CD4-positive, alpha-beta memory T cell (primary cell): ENCODE results near the gene DPPA2. TPM values are rescaled to one million over a fixed set of nuclear protein-coding genes. Genes with fewer than 3 reads are reported as not detected.

ENCODE experiments used
- CTCF ChIA-PET: fragments of 350-600 bp; sonication (Branson Sonifier 250); formaldehyde crosslinking; loops from one replicate; lab custom pipeline; 2021; ENCODE audit warnings: inconsistent platforms; ENCODE audit not compliant: partially characterized antibody; lab: Charles Lee
- POLR2A ChIA-PET: fragments of 350-600 bp; sonication (Branson Sonifier 250); formaldehyde crosslinking; loops from one replicate; lab custom pipeline; 2021; ENCODE audit not compliant: partially characterized antibody; lab: Charles Lee
- DNase-seq, 5 donors: peaks; one replicate each; pipeline versions ENCODE4 v3.0.0 to v3.0.0-alpha.2; 2020 to 2022; ENCODE audit warnings: mixed read lengths in 1 of 5
- H3K27ac ChIP-seq: one replicate; pipeline ENCODE4 v1.7.0; 2013; ENCODE audit warnings: low read depth, low read length
- H3K27me3 ChIP-seq: 2 replicates; pipeline ENCODE4 v1.7.0; 2013; ENCODE audit warnings: mild to moderate bottlenecking, low read length, moderate library complexity; ENCODE audit not compliant: insufficient read depth
- H3K36me3 ChIP-seq: 2 replicates; pipeline ENCODE4 v1.7.0; 2013; ENCODE audit warnings: mild to moderate bottlenecking, low read length, moderate library complexity; ENCODE audit not compliant: insufficient read depth
- H3K4me1 ChIP-seq: 2 replicates; pipeline ENCODE4 v1.7.0; 2013; ENCODE audit warnings: mild to moderate bottlenecking, low read length, moderate library complexity; ENCODE audit not compliant: insufficient read depth
- H3K4me3 ChIP-seq, 2 donors: one replicate each; pipeline ENCODE4 v1.7.0; 2013; ENCODE audit warnings: low read length in 2 of 2, mild to moderate bottlenecking in 1 of 2
- H3K9me3 ChIP-seq, 2 donors: one replicate each; pipeline ENCODE4 v1.7.0; 2013; ENCODE audit warnings: low read length in 2 of 2, control low read depth in 1 of 2; ENCODE audit not compliant: control insufficient read depth in 1 of 2
- H3K27ac Mint-ChIP-seq, 7 donors: one replicate each; pipeline ENCODE4 v1.8.0; 2020 to 2021; ENCODE audit warnings: mixed read lengths in 7 of 7, mild to moderate bottlenecking in 6 of 7, inconsistent platforms in 3 of 7, moderate library complexity in 3 of 7
- H3K27me3 Mint-ChIP-seq, 2 donors: one replicate each; pipeline ENCODE4 v1.8.0; 2020 to 2021; ENCODE audit warnings: mixed read lengths in 2 of 2
- H3K36me3 Mint-ChIP-seq, 2 donors: one replicate each; pipeline ENCODE4 v1.8.0; 2020 to 2021; ENCODE audit warnings: mixed read lengths in 2 of 2, inconsistent platforms in 1 of 2, mild to moderate bottlenecking in 1 of 2
- H3K4me1 Mint-ChIP-seq, 4 donors: one replicate each; pipeline ENCODE4 v1.8.0; 2020 to 2021; ENCODE audit warnings: mixed read lengths in 4 of 4, mild to moderate bottlenecking in 1 of 4
- H3K4me3 Mint-ChIP-seq, 8 donors: one replicate each; pipeline ENCODE4 v1.8.0; 2020 to 2021; ENCODE audit warnings: mixed read lengths in 8 of 8, mild to moderate bottlenecking in 7 of 8, moderate library complexity in 6 of 8, inconsistent platforms in 3 of 8
- H3K9me3 Mint-ChIP-seq, 8 donors: one replicate each; pipeline ENCODE4 v1.8.0; 2020 to 2021; ENCODE audit warnings: mixed read lengths in 8 of 8, mild to moderate bottlenecking in 5 of 8, inconsistent platforms in 3 of 8, moderate library complexity in 1 of 8
- intact Hi-C: fragments of 100-400 bp; cut with micrococcal nuclease; formaldehyde crosslinking; loops from one replicate; pipeline ENCODE4 v1.15.1; 2023
- polyA plus RNA-seq, 2 donors: library from polyadenylated mRNA; unstranded; fragments of 300-500 nt; fragmentation: Illumina TruSeq; gene quantifications; one replicate each; pipeline ENCODE4 v1.2.3, GENCODE V29; 2021
- total RNA-seq, 2 experiments: library from RNA; stranded (reverse); gene quantifications; one replicate each; pipeline ENCODE4 v1.2.3, GENCODE V29; 2021

Gene DPPA2
- total and polyA plus RNA-seq, 4 experiments from 2014 or later: not detected

GRCh38 chr3:109325109-109325508 lies 8.8 kb upstream of the DPPA2 start:
- H3K4me3 Mint-ChIP-seq: no peak overlapping the region
- no peaks in the 10 kb centered on the region for H3K4me1 ChIP-seq
- intact Hi-C loops: no loop called here
- H3K9me3 ChIP-seq: no peaks in the 10 kb centered on the region
- CTCF ChIA-PET: no interaction called here
- no peaks in the 10 kb centered on the region for H3K4me1 Mint-ChIP-seq
- peaks cover 0 to 2% (median 0%) of the 10 kb centered on the region in 8 donors for H3K9me3 Mint-ChIP-seq
- no peak overlapping the region for H3K4me3 ChIP-seq
- H3K36me3 Mint-ChIP-seq: no peaks in the 10 kb centered on the region
- POLR2A ChIA-PET: no interaction called here
- no peak overlapping the region for H3K27ac Mint-ChIP-seq
- no peaks in the 10 kb centered on the region for H3K36me3 ChIP-seq
- H3K27me3 Mint-ChIP-seq: peaks cover 0 to 1% of the 10 kb centered on the region in 2 donors
- DNase-seq: no peak
- no peaks in the 10 kb centered on the region for H3K27me3 ChIP-seq
- no peak overlapping the region for H3K27ac ChIP-seq

- no peaks in the 10 kb centered on the region for H3K36me3 ChIP-seq
- ChIA-PET CTCF (no interaction called here), POLR2A (no interaction called here)
- intact Hi-C loops: no loop called here
- no peaks in the 10 kb centered on the region for H3K9me3 ChIP-seq
- Mint-ChIP-seq H3K27ac (no peak overlapping the region), H3K27me3 (no peaks in the 10 kb centered on the region), H3K4me1 (no peaks in the 10 kb centered on the region), H3K36me3 (no peaks in the 10 kb centered on the region), H3K9me3 (peaks cover 0 to 6% (median 0%) of the 10 kb centered on the region in 8 donors), H3K4me3 (no peak overlapping the region)
- no peak for DNase-seq
- H3K27me3 ChIP-seq: no peaks in the 10 kb centered on the region
- no peak overlapping the region for H3K27ac ChIP-seq
- H3K4me3 ChIP-seq: no peak overlapping the region
- H3K4me1 ChIP-seq: no peaks in the 10 kb centered on the region
Observed at GRCh38 chr3:109313061-109313460, 3.3 kb downstream of the DPPA2 start.

- Histone ChIP-seq H3K9me3 (no peaks in the 10 kb centered on the region), H3K36me3 (no peaks in the 10 kb centered on the region), H3K27ac (no peak overlapping the region), H3K4me1 (no peaks in the 10 kb centered on the region), H3K4me3 (no peak overlapping the region), H3K27me3 (no peaks in the 10 kb centered on the region)
- no peaks in the 10 kb centered on the region for H3K36me3 Mint-ChIP-seq
- no peaks in the 10 kb centered on the region for H3K4me1 Mint-ChIP-seq
- H3K4me3 Mint-ChIP-seq: no peak overlapping the region
- intact Hi-C loops: no loop called here
- no peak for DNase-seq
- CTCF ChIA-PET: no interaction called here
- no peaks in the 10 kb centered on the region for H3K27me3 Mint-ChIP-seq
- peaks cover 0 to 2% (median 0%) of the 10 kb centered on the region in 8 donors for H3K9me3 Mint-ChIP-seq
- POLR2A ChIA-PET: no interaction called here
- H3K27ac Mint-ChIP-seq: no peak overlapping the region
Observed at GRCh38 chr3:109297496-109297895, 18.8 kb downstream of the DPPA2 start.

- POLR2A ChIA-PET: no interaction called here
- peaks cover 0 to 6% (median 0%) of the 10 kb centered on the region in 8 donors for H3K9me3 Mint-ChIP-seq
- CTCF ChIA-PET: interaction anchor here (1.4 kb wide), 1 partner anchor 9 kb away, joined by 3 read pairs; no protein-coding TSS in a partner anchor
- no peaks in the 10 kb centered on the region for H3K36me3 Mint-ChIP-seq
- H3K27me3 Mint-ChIP-seq: peaks cover 2 to 3% of the 10 kb centered on the region in 2 donors
- Histone ChIP-seq H3K27ac (no peak overlapping the region), H3K4me1 (no peaks in the 10 kb centered on the region), H3K9me3 (no peaks in the 10 kb centered on the region), H3K4me3 (no peak overlapping the region), H3K27me3 (no peaks in the 10 kb centered on the region), H3K36me3 (no peaks in the 10 kb centered on the region)
- no peak overlapping the region for H3K4me3 Mint-ChIP-seq
- H3K27ac Mint-ChIP-seq: no peak overlapping the region
- no peak for DNase-seq
- intact Hi-C loops: no loop called here
- no peaks in the 10 kb centered on the region for H3K4me1 Mint-ChIP-seq
Observed at GRCh38 chr3:109284071-109284470, 32.2 kb downstream of the DPPA2 start.

GRCh38 chr3:109278546-109278945 lies 37.8 kb downstream of the DPPA2 start:
- ChIA-PET CTCF (interaction anchor here (0.9 kb wide), 1 partner anchor 10 kb away, joined by 3 read pairs; no protein-coding TSS in a partner anchor), POLR2A (no interaction called here)
- H3K4me1 Mint-ChIP-seq: peaks cover 0 to 4% (median under 1%) of the 10 kb centered on the region in 4 donors
- Histone ChIP-seq H3K36me3 (no peaks in the 10 kb centered on the region), H3K9me3 (no peaks in the 10 kb centered on the region), H3K27me3 (no peaks in the 10 kb centered on the region), H3K4me3 (no peak overlapping the region), H3K4me1 (no peaks in the 10 kb centered on the region), H3K27ac (no peak overlapping the region)
- H3K36me3 Mint-ChIP-seq: no peaks in the 10 kb centered on the region
- intact Hi-C loops: no loop called here
- H3K4me3 Mint-ChIP-seq: no peak overlapping the region
- H3K27me3 Mint-ChIP-seq: peaks cover 2 to 3% of the 10 kb centered on the region in 2 donors
- H3K27ac Mint-ChIP-seq: no peak overlapping the region
- DNase-seq: no peak
- peaks cover 0 to 2% (median 0%) of the 10 kb centered on the region in 8 donors for H3K9me3 Mint-ChIP-seq

GRCh38 chr3:109278141-109278540 lies 38.2 kb downstream of the DPPA2 start:
- no peaks in the 10 kb centered on the region for H3K36me3 ChIP-seq
- H3K27me3 Mint-ChIP-seq: peaks cover 3% of the 10 kb centered on the region in 2 donors
- H3K9me3 Mint-ChIP-seq: no peaks in the 10 kb centered on the region
- H3K27ac Mint-ChIP-seq: no peak overlapping the region
- no peaks in the 10 kb centered on the region for H3K9me3 ChIP-seq
- H3K4me1 ChIP-seq: no peaks in the 10 kb centered on the region
- intact Hi-C loops: no loop called here
- no peaks in the 10 kb centered on the region for H3K36me3 Mint-ChIP-seq
- H3K27me3 ChIP-seq: no peaks in the 10 kb centered on the region
- no peak for DNase-seq
- no peak overlapping the region for H3K4me3 ChIP-seq
- CTCF ChIA-PET: interaction anchor here (0.9 kb wide), 1 partner anchor 10 kb away, joined by 3 read pairs; no protein-coding TSS in a partner anchor
- H3K27ac ChIP-seq: no peak overlapping the region
- peaks cover 0 to 4% (median under 1%) of the 10 kb centered on the region in 4 donors for H3K4me1 Mint-ChIP-seq
- H3K4me3 Mint-ChIP-seq: no peak overlapping the region
- POLR2A ChIA-PET: no interaction called here

- peaks cover 0 to 4% (median under 1%) of the 10 kb centered on the region in 4 donors for H3K4me1 Mint-ChIP-seq
- no peak overlapping the region for H3K4me3 ChIP-seq
- no peaks in the 10 kb centered on the region for H3K9me3 Mint-ChIP-seq
- no peaks in the 10 kb centered on the region for H3K36me3 ChIP-seq
- no peak overlapping the region for H3K27ac Mint-ChIP-seq
- H3K27ac ChIP-seq: no peak overlapping the region
- ChIA-PET POLR2A (no interaction called here), CTCF (interaction anchor here (1.2 kb wide), 1 partner anchor 8 kb away, joined by 3 read pairs; no protein-coding TSS in a partner anchor)
- no peaks in the 10 kb centered on the region for H3K9me3 ChIP-seq
- no peak overlapping the region for H3K4me3 Mint-ChIP-seq
- H3K36me3 Mint-ChIP-seq: no peaks in the 10 kb centered on the region
- intact Hi-C loops: no loop called here
- DNase-seq: no peak
- peaks cover 3% of the 10 kb centered on the region in 2 donors for H3K27me3 Mint-ChIP-seq
- H3K4me1 ChIP-seq: no peaks in the 10 kb centered on the region
- H3K27me3 ChIP-seq: no peaks in the 10 kb centered on the region
Observed at GRCh38 chr3:109275702-109276293, 40.5 kb downstream of the DPPA2 start.
